Upper lobe of left lung (tissue), 6 donors: ENCODE measurements around the gene DDX24. TPM values are rescaled to one million over a fixed set of nuclear protein-coding genes. Genes with fewer than 3 reads are reported as not detected.

Experiments used
- ATAC-seq, 2 donors: fragments of 200-7000 bp; cut with Tn5 transposase; one replicate each; pipeline ENCODE4 v1.9.1; 2022; ENCODE audit warnings: mild to moderate bottlenecking in 2 of 2, moderate library complexity in 2 of 2; ENCODE audit not compliant: low FRiP score in 2 of 2
- DNase-seq, 2 donors: peaks; one replicate each; pipeline ENCODE4 v3.0.0-alpha.2; 2019 to 2020
- H3K27ac ChIP-seq, 4 donors: fragments of 200-600 bp; sonication (generic); one replicate each; pipeline ENCODE4 v1.5.1; 2016 to 2019
- H3K27me3 ChIP-seq, 4 donors: fragments of 200-600 bp; sonication (generic); one replicate each; pipeline ENCODE4 v1.5.1; 2017 to 2019
- H3K36me3 ChIP-seq, 4 donors: fragments of 200-600 bp; sonication (generic); one replicate each; pipeline ENCODE4 v1.5.1; 2016 to 2019
- H3K4me1 ChIP-seq, 4 donors: fragments of 200-600 bp; sonication (generic); one replicate each; pipeline ENCODE4 v1.5.1; 2018 to 2019
- H3K4me3 ChIP-seq, 4 donors: fragments of 200-600 bp; sonication (generic); one replicate each; pipeline ENCODE4 v1.5.1; 2017 to 2019; ENCODE audit warnings: mild to moderate bottlenecking in 2 of 4, moderate library complexity in 1 of 4
- H3K9me3 ChIP-seq, 4 donors: fragments of 200-600 bp; sonication (generic); one replicate each; pipeline ENCODE4 v1.5.1; 2018 to 2019
- EP300 ChIP-seq, 4 donors: sonication (generic); formaldehyde crosslinking; IDR thresholded peaks; one replicate each; pipeline ENCODE4 v1.5.1; 2017; ENCODE audit warnings: antibody characterized with exemption in 4 of 4, control low read depth in 2 of 4
- POLR2A ChIP-seq, 4 donors: fragments of 450-650 bp; IDR thresholded peaks; one replicate each; pipeline ENCODE4 v1.5.1; 2016 to 2017; ENCODE audit warnings: antibody characterized with exemption in 4 of 4, mild to moderate bottlenecking in 2 of 4
- POLR2AphosphoS5 ChIP-seq, 2 donors: sonication (generic); formaldehyde crosslinking; IDR thresholded peaks; one replicate each; pipeline ENCODE4 v1.5.1; 2017; ENCODE audit warnings: antibody characterized with exemption in 2 of 2
- WGBS, 2 donors: methylation state at CpG; one replicate each; pipeline ENCODE4 v1.1.5; 2017 to 2018; 5-methylcytosine and 5-hydroxymethylcytosine counted together
- total RNA-seq, 6 donors: library from RNA; depleted of rRNA in 4 of 6; stranded (reverse); fragments of >200 nt in 4 of 6; gene quantifications; one replicate each; pipeline versions ENCODE4 v1.1.0 to v1.2.1, GENCODE V29; 2016 to 2021
- TF ChIP-seq, protein P1 (sequence below), 6 experiments: fragments of 450-650 bp in 4 of 6; fragments of 200-600 bp in 2 of 6; sonication (generic) in 2 of 6; IDR thresholded peaks; one replicate each; pipeline ENCODE4 v1.5.1; 2016 to 2019; ENCODE audit warnings: antibody characterized with exemption in 6 of 6
- donor health status: DM: no; HTN: no; CAD: no; lungs with moderate emphysema.
- donor health status: DM: no; HTN: yes; CAD: no; lungs with severe emphysema.

DDX24 gene
- total RNA-seq, 6 donors from 2014 or later, result 124 to 189 (median 154) TPM

GRCh38 chr14:94021001-94021400 lies 60.0 kb downstream of the DDX24 start:
- TF ChIP-seq POLR2AphosphoS5 (IDR thresholded peaks at IDR 0.05) (no peak), POLR2A (IDR thresholded peaks at IDR 0.05) (no peak), EP300 (IDR thresholded peaks at IDR 0.05) (no peak)
- TF ChIP-seq, protein P1, sequence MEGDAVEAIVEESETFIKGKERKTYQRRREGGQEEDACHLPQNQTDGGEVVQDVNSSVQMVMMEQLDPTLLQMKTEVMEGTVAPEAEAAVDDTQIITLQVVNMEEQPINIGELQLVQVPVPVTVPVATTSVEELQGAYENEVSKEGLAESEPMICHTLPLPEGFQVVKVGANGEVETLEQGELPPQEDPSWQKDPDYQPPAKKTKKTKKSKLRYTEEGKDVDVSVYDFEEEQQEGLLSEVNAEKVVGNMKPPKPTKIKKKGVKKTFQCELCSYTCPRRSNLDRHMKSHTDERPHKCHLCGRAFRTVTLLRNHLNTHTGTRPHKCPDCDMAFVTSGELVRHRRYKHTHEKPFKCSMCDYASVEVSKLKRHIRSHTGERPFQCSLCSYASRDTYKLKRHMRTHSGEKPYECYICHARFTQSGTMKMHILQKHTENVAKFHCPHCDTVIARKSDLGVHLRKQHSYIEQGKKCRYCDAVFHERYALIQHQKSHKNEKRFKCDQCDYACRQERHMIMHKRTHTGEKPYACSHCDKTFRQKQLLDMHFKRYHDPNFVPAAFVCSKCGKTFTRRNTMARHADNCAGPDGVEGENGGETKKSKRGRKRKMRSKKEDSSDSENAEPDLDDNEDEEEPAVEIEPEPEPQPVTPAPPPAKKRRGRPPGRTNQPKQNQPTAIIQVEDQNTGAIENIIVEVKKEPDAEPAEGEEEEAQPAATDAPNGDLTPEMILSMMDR (IDR thresholded peaks at IDR 0.05), result no peak
- H3K4me1 ChIP-seq, result peaks cover 0 to 4% (median 1%) of the 10 kb centered on the region in 4 donors
- H3K4me3 ChIP-seq, result no peak overlapping the region
- no peak overlapping the region for H3K27ac ChIP-seq
- ATAC-seq (no peak), DNase-seq (no peak)
- no peaks in the 10 kb centered on the region for H3K36me3 ChIP-seq
- 82% methylated on average over 2 of the region's 2 CpGs; no CpG with 5 or more reads in 1 of the 2 donors for WGBS, 2 donors
- no peaks in the 10 kb centered on the region for H3K27me3 ChIP-seq
- H3K9me3 ChIP-seq, result no peaks in the 10 kb centered on the region

GRCh38 chr14:94020267-94020666 lies 60.7 kb downstream of the DDX24 start:
- no peaks in the 10 kb centered on the region for H3K4me1 ChIP-seq
- H3K27me3 ChIP-seq, result no peaks in the 10 kb centered on the region
- no peaks in the 10 kb centered on the region for H3K9me3 ChIP-seq
- no peak overlapping the region for H3K4me3 ChIP-seq
- 89 to 90% methylated on average over 4 of the region's 4 CpGs for WGBS, 2 donors
- no peak overlapping the region for H3K27ac ChIP-seq
- TF ChIP-seq, protein P1 (IDR thresholded peaks at IDR 0.05), result no peak
- no peak for TF ChIP-seq EP300 (IDR thresholded peaks at IDR 0.05)
- no peak for TF ChIP-seq POLR2A (IDR thresholded peaks at IDR 0.05)
- no peak for TF ChIP-seq POLR2AphosphoS5 (IDR thresholded peaks at IDR 0.05)
- DNase-seq (no peak), ATAC-seq (no peak)
- no peaks in the 10 kb centered on the region for H3K36me3 ChIP-seq

DNA sequence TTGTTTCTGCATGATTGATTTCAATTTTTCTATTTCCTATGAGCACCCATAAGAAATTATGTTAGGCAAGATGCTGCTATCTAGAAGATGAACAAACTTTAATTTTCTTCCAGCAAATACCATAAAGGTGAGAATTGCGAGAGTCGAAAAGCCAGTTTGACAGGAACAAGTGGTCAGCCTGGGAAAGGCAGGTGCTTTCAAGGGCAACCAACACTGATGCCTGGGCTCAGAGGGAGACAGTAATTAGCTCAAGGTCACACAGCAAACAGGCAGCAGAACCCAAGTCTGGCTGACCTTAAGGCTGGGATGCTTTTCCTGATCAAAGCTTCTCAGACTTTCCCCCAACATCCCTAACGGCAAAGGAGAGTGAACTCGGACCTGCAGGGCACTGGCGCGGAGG lies 61.7 kb downstream of the DDX24 start:
- Histone ChIP-seq H3K4me1 (no peaks in the 10 kb centered on the region), H3K4me3 (no peak overlapping the region), H3K9me3 (no peaks in the 10 kb centered on the region), H3K27ac (no peak overlapping the region), H3K36me3 (no peaks in the 10 kb centered on the region), H3K27me3 (no peaks in the 10 kb centered on the region)
- 74 to 77% methylated on average over 6 of the region's 6 CpGs for WGBS, 2 donors
- TF ChIP-seq, protein P1 (IDR thresholded peaks at IDR 0.05), result no peak
- no peak for TF ChIP-seq EP300 (IDR thresholded peaks at IDR 0.05)
- no peak for TF ChIP-seq POLR2A (IDR thresholded peaks at IDR 0.05)
- TF ChIP-seq POLR2AphosphoS5 (IDR thresholded peaks at IDR 0.05), result no peak
- DNase-seq (no peak), ATAC-seq (no peak)

GRCh38 chr14:94018308-94018707 lies 62.7 kb downstream of the DDX24 start:
- ATAC-seq (no peak), DNase-seq (no peak)
- no peaks in the 10 kb centered on the region for H3K36me3 ChIP-seq
- no peaks in the 10 kb centered on the region for H3K4me1 ChIP-seq
- no peak overlapping the region for H3K27ac ChIP-seq
- no peak for TF ChIP-seq EP300 (IDR thresholded peaks at IDR 0.05)
- no peak for TF ChIP-seq POLR2A (IDR thresholded peaks at IDR 0.05)
- TF ChIP-seq, protein P1 (IDR thresholded peaks at IDR 0.05), result no peak
- TF ChIP-seq POLR2AphosphoS5 (IDR thresholded peaks at IDR 0.05), result no peak
- H3K4me3 ChIP-seq, result no peak overlapping the region
- 80 to 85% methylated on average over 7 to 8 of the region's 8 CpGs for WGBS, 2 donors
- H3K27me3 ChIP-seq, result no peaks in the 10 kb centered on the region
- H3K9me3 ChIP-seq, result no peaks in the 10 kb centered on the region

- Histone ChIP-seq H3K27ac (no peak overlapping the region), H3K4me3 (no peak overlapping the region), H3K27me3 (no peaks in the 10 kb centered on the region), H3K9me3 (no peaks in the 10 kb centered on the region), H3K4me1 (no peaks in the 10 kb centered on the region), H3K36me3 (no peaks in the 10 kb centered on the region)
- WGBS, 2 donors, result 82 to 86% methylated on average over 8 of the region's 8 CpGs
- TF ChIP-seq POLR2AphosphoS5 (IDR thresholded peaks at IDR 0.05), result no peak
- TF ChIP-seq, protein P1 (IDR thresholded peaks at IDR 0.05), result no peak
- no peak for TF ChIP-seq POLR2A (IDR thresholded peaks at IDR 0.05)
- no peak for TF ChIP-seq EP300 (IDR thresholded peaks at IDR 0.05)
- DNase-seq, result no peak
- no peak for ATAC-seq
Observed at GRCh38 chr14:94016446-94016976, 64.5 kb downstream of the DDX24 start.
